ENCODE results near the gene DENND4A. TPM values are rescaled to one million over a fixed set of nuclear protein-coding genes. Genes with fewer than 3 reads are reported as not detected.

DENND4A gene
- total RNA-seq, 1 experiment from 2014 or later = 6.2 TPM

GRCh38 chr15:65732698-65733097 lies 59.4 kb downstream of the DENND4A start:
- CTCF ChIA-PET = no interaction called here
- H3K36me3 ChIP-seq (ENCODE audit: low read depth, low read length) = no peaks in the 10 kb centered on the region
- H3K27me3 ChIP-seq (ENCODE audit: low read length) = no peaks in the 10 kb centered on the region
- intact Hi-C loops (cut with micrococcal nuclease) = no loop called here
- H3F3A ChIP-seq (ENCODE audit: low read length, unreplicated experiment) = no peaks in the 10 kb centered on the region
- no peaks in the 10 kb centered on the region for H4K20me1 ChIP-seq (ENCODE audit: low read length)
- BruUV-seq (replicated peaks) = no TSS peak
- H2AFZ ChIP-seq (ENCODE audit: low read length) = no peak overlapping the region
- DNase-seq (no peak), ATAC-seq (no peak)
- no peaks in the 10 kb centered on the region for H3K79me2 ChIP-seq (ENCODE audit: low read length)
- no peak overlapping the region for H3K9ac ChIP-seq (ENCODE audit: low read length)
- POLR2A ChIA-PET (ENCODE audit: unreplicated experiment) = no interaction called here
- H3K27ac ChIP-seq (ENCODE audit: low read length) = no peak overlapping the region
- no peaks in the 10 kb centered on the region for H3K9me3 ChIP-seq (ENCODE audit: low read length)
- H3K9me2 ChIP-seq (replicated peaks; ENCODE audit: low read length) = no peaks in the 10 kb centered on the region
- TF ChIP-seq EZH2 (IDR thresholded peaks at IDR 0.05; ENCODE audit: low read length, unreplicated experiment) (no peak), EZH2phosphoT487 (IDR thresholded peaks at IDR 0.05; ENCODE audit: borderline replicate concordance, low read length) (no peak), CTCF (conservative IDR thresholded peaks at IDR 0.05; ENCODE audit: low read depth, low read length) (no peak)
- H3K4me2 ChIP-seq (ENCODE audit: low read length) = no peak overlapping the region
- 0 out of 2 replicates have a peak, but pooled peaks cover 3% of the 10 kb centered on the region for H3K4me1 ChIP-seq (ENCODE audit: insufficient read depth, low read length)
- no peak overlapping the region for H3K4me3 ChIP-seq (ENCODE audit: low read length)

- H3K27me3 ChIP-seq (ENCODE audit: low read length) = no peaks in the 10 kb centered on the region
- DNase-seq = no peak
- no peaks in the 10 kb centered on the region for H3K9me3 ChIP-seq (ENCODE audit: low read length)
- intact Hi-C loops (cut with micrococcal nuclease) = no loop called here
- H3K4me1 ChIP-seq (ENCODE audit: insufficient read depth, low read length) = 0 out of 2 replicates have a peak, but pooled peaks cover 3% of the 10 kb centered on the region
- no peaks in the 10 kb centered on the region for H3F3A ChIP-seq (ENCODE audit: low read length, unreplicated experiment)
- BruUV-seq (replicated peaks) = no TSS peak
- no peak overlapping the region for H3K9ac ChIP-seq (ENCODE audit: low read length)
- TF ChIP-seq EZH2 (IDR thresholded peaks at IDR 0.05; ENCODE audit: low read length, unreplicated experiment) (no peak), EZH2phosphoT487 (IDR thresholded peaks at IDR 0.05; ENCODE audit: borderline replicate concordance, low read length) (no peak), CTCF (conservative IDR thresholded peaks at IDR 0.05; ENCODE audit: low read depth, low read length) (no peak)
- H3K4me3 ChIP-seq (ENCODE audit: low read length) = no peak overlapping the region
- CTCF ChIA-PET = no interaction called here
- no peaks in the 10 kb centered on the region for H3K9me2 ChIP-seq (replicated peaks; ENCODE audit: low read length)
- no peaks in the 10 kb centered on the region for H3K36me3 ChIP-seq (ENCODE audit: low read depth, low read length)
- H3K4me2 ChIP-seq (ENCODE audit: low read length) = no peak overlapping the region
- no peak overlapping the region for H2AFZ ChIP-seq (ENCODE audit: low read length)
- no peaks in the 10 kb centered on the region for H3K79me2 ChIP-seq (ENCODE audit: low read length)
- H4K20me1 ChIP-seq (ENCODE audit: low read length) = no peaks in the 10 kb centered on the region
- POLR2A ChIA-PET (ENCODE audit: unreplicated experiment) = no interaction called here
- no peak overlapping the region for H3K27ac ChIP-seq (ENCODE audit: low read length)
- ATAC-seq = peak; percentile 46; the same call in 1 of the 2 replicates
These were observed 60.2 kb downstream of the DENND4A start for GRCh38 chr15:65731926-65732325.

- intact Hi-C loops (cut with micrococcal nuclease) = no loop called here
These were observed 61.4 kb downstream of the DENND4A start for GRCh38 chr15:65730549-65731172.

More at GRCh38 chr15:65730549-65731172, 61.4 kb downstream of the DENND4A start:
- TF ChIP-seq EZH2 (IDR thresholded peaks at IDR 0.05; ENCODE audit: low read length, unreplicated experiment) (no peak), CTCF (conservative IDR thresholded peaks at IDR 0.05; ENCODE audit: low read depth, low read length) (no peak)
- H3K9me3 ChIP-seq (ENCODE audit: low read length) = no peaks in the 10 kb centered on the region
- H3K4me3 ChIP-seq (ENCODE audit: low read length) = no peak overlapping the region
- H3K9ac ChIP-seq (ENCODE audit: low read length) = no peak overlapping the region
- CTCF ChIA-PET = no interaction called here
- no peak overlapping the region for H3K4me2 ChIP-seq (ENCODE audit: low read length)
- DNase-seq (no peak), ATAC-seq (no peak)
- H3K27ac ChIP-seq (ENCODE audit: low read length) = no peak overlapping the region
- 0 out of 2 replicates have a peak, but pooled peaks cover 3% of the 10 kb centered on the region for H3K4me1 ChIP-seq (ENCODE audit: insufficient read depth, low read length)
- H3K36me3 ChIP-seq (ENCODE audit: low read depth, low read length) = no peaks in the 10 kb centered on the region
- no TSS peak for BruUV-seq (replicated peaks)
- H4K20me1 ChIP-seq (ENCODE audit: low read length) = no peaks in the 10 kb centered on the region
- no peaks in the 10 kb centered on the region for H3K9me2 ChIP-seq (replicated peaks; ENCODE audit: low read length)
- POLR2A ChIA-PET (ENCODE audit: unreplicated experiment) = no interaction called here
- H3F3A ChIP-seq (ENCODE audit: low read length, unreplicated experiment) = no peaks in the 10 kb centered on the region
- no peak overlapping the region for H2AFZ ChIP-seq (ENCODE audit: low read length)
- H3K27me3 ChIP-seq (ENCODE audit: low read length) = no peaks in the 10 kb centered on the region
- no peaks in the 10 kb centered on the region for H3K79me2 ChIP-seq (ENCODE audit: low read length)
